Measurements from ENCODE around the gene FCER1A.

GRCh38 chr1:159342761-159343425, 40.8 kb downstream of the FCER1A start:
- TF ChIP-seq POLR2A (IDR thresholded peaks at IDR 0.05), result no peak
- no peak for TF ChIP-seq POLR2AphosphoS5 (IDR thresholded peaks at IDR 0.05)
